Lung (tissue), 12 donors: ENCODE measurements around the gene SFN. TPM values are rescaled to one million over a fixed set of nuclear protein-coding genes. Genes with fewer than 3 reads are reported as not detected.

ENCODE experiments used
- ATAC-seq: fragments of 200-7000 bp; cut with Tn5 transposase; one replicate; pipeline ENCODE4 v1.9.1; 2020; ENCODE audit warnings: moderate number of reproducible peaks; ENCODE audit not compliant: insufficient read depth, low FRiP score
- DNase-seq, 3 donors: peaks; one replicate each; pipeline ENCODE4 v3.0.0-alpha.2; 2013 to 2017
- H3K27ac ChIP-seq, 2 donors: one replicate each; pipeline ENCODE4 v1.5.1; 2013; ENCODE audit warnings: mild to moderate bottlenecking in 2 of 2, moderate library complexity in 2 of 2, control low read depth in 1 of 2, inconsistent platforms in 1 of 2, low read depth in 1 of 2, low read length in 1 of 2
- H3K27me3 ChIP-seq, 3 donors: one replicate each; pipeline ENCODE4 v1.5.1; 2013; ENCODE audit warnings: low read length in 2 of 3; ENCODE audit not compliant: control insufficient read depth in 3 of 3, insufficient read depth in 3 of 3
- H3K36me3 ChIP-seq, 4 donors: one replicate each; pipeline ENCODE4 v1.5.1; 2013; ENCODE audit warnings: low read length in 4 of 4, mild to moderate bottlenecking in 1 of 4, moderate library complexity in 1 of 4; ENCODE audit not compliant: control insufficient read depth in 4 of 4, insufficient read depth in 4 of 4
- H3K4me1 ChIP-seq, 5 donors: one replicate each; pipeline ENCODE4 v1.5.1; 2013; ENCODE audit warnings: low read length in 5 of 5, mild to moderate bottlenecking in 2 of 5, moderate library complexity in 1 of 5; ENCODE audit not compliant: control insufficient read depth in 5 of 5, insufficient read depth in 5 of 5
- H3K4me3 ChIP-seq: one replicate; pipeline ENCODE4 v1.5.1; 2013; ENCODE audit warnings: mild to moderate bottlenecking, control low read depth, moderate library complexity
- H3K9ac ChIP-seq, 2 donors: one replicate each; pipeline ENCODE4 v1.5.1; 2013; ENCODE audit warnings: low read length in 2 of 2, control low read depth in 1 of 2; ENCODE audit not compliant: insufficient read depth in 1 of 2
- H3K9me3 ChIP-seq, 4 donors: one replicate each; pipeline ENCODE4 v1.5.1; 2013; ENCODE audit warnings: low read length in 3 of 4, mild to moderate bottlenecking in 1 of 4, moderate library complexity in 1 of 4; ENCODE audit not compliant: control insufficient read depth in 4 of 4, insufficient read depth in 3 of 4
- WGBS, 2 donors: extraction: QIAGEN DNeasy Blood & Tissue Kit; methylation state at CpG; one replicate each; pipeline ENCODE4 v1.1.7; 2013; 5-methylcytosine and 5-hydroxymethylcytosine counted together
- polyA plus RNA-seq, 2 donors: library from polyadenylated mRNA; stranded (reverse); fragments of 200-250 nt; gene quantifications; one replicate each; pipeline ENCODE4 v1.2.1, GENCODE V29; 2013
- total RNA-seq, 2 donors: library from RNA; depleted of rRNA in 1 of 2; stranded (reverse); fragments of >200 nt in 1 of 2; gene quantifications; one replicate each; pipeline ENCODE4 v1.2.1, GENCODE V29; 2014 to 2021
- TF ChIP-seq, protein P1 (sequence below): IDR thresholded peaks from 2 replicates; pipeline ENCODE4 v1.5.1; 2012; ENCODE audit warnings: mild to moderate bottlenecking; ENCODE audit errors: control extremely low read depth, extremely low read depth
- donor health status: control.
- donor health status: control.
- donor health status: Bipolar disorder and iron deficiency.
- donor health status: healthy.
- donor health status: DM: yes; HTN: yes; CAD: no.

SFN gene
- total and polyA plus RNA-seq, 4 donors = 1.4 to 178 (median 109) TPM

GRCh38 chr1:26858891-26859640, 3.9 kb upstream of the SFN start:
- no peak overlapping the region for H3K4me3 ChIP-seq
- H3K4me1 ChIP-seq = peaks cover 0 to 2% (median 0%) of the 10 kb centered on the region in 5 donors
- 95 to 97% methylated on average over 7 of the region's 7 CpGs for WGBS, 2 donors
- peaks cover 0 to 24% (median under 1%) of the 10 kb centered on the region in 4 donors for H3K36me3 ChIP-seq
- no peaks in the 10 kb centered on the region for H3K27me3 ChIP-seq
- ATAC-seq (no peak), DNase-seq (no peak)
- H3K9me3 ChIP-seq = no peaks in the 10 kb centered on the region
- H3K9ac ChIP-seq = no peak overlapping the region
- H3K27ac ChIP-seq = no peak overlapping the region
- TF ChIP-seq, protein P1, sequence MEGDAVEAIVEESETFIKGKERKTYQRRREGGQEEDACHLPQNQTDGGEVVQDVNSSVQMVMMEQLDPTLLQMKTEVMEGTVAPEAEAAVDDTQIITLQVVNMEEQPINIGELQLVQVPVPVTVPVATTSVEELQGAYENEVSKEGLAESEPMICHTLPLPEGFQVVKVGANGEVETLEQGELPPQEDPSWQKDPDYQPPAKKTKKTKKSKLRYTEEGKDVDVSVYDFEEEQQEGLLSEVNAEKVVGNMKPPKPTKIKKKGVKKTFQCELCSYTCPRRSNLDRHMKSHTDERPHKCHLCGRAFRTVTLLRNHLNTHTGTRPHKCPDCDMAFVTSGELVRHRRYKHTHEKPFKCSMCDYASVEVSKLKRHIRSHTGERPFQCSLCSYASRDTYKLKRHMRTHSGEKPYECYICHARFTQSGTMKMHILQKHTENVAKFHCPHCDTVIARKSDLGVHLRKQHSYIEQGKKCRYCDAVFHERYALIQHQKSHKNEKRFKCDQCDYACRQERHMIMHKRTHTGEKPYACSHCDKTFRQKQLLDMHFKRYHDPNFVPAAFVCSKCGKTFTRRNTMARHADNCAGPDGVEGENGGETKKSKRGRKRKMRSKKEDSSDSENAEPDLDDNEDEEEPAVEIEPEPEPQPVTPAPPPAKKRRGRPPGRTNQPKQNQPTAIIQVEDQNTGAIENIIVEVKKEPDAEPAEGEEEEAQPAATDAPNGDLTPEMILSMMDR = no peak

DNA sequence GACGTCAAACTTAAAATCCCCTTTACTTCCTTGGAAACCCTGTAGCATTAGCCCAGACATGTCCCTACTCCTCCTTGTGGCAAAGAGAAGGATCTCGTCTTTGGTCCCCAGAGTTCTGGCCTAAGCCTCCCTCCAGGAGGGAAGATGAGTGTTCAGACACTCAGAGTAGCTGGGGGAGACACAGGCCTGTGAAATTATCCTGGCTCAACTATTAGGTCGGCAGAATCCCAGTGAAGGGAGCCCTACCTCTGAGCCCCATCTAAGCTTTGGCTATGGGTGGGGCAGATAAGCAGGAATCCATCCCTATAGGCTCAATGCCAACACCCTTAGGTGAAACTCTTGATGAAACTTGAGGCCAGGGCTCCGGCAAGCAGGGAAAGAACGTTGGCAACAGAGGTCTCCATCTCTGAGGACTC, 1.7 kb upstream of the SFN start:
- H3K4me3 ChIP-seq = no peak overlapping the region
- no peak overlapping the region for H3K9ac ChIP-seq
- no peak for DNase-seq
- H3K27me3 ChIP-seq = no peaks in the 10 kb centered on the region
- 65 to 77% methylated on average over 5 of the region's 5 CpGs for WGBS, 2 donors
- H3K36me3 ChIP-seq = peaks cover 0 to 5% (median 0%) of the 10 kb centered on the region in 4 donors
- no peaks in the 10 kb centered on the region for H3K9me3 ChIP-seq
- TF ChIP-seq, protein P1 = no peak
- peak overlapping the region in 1 of 2 donors; percentile 23 for H3K27ac ChIP-seq
- ATAC-seq = no peak
- peaks cover 0 to 12% (median 0%) of the 10 kb centered on the region in 5 donors for H3K4me1 ChIP-seq

DNA sequence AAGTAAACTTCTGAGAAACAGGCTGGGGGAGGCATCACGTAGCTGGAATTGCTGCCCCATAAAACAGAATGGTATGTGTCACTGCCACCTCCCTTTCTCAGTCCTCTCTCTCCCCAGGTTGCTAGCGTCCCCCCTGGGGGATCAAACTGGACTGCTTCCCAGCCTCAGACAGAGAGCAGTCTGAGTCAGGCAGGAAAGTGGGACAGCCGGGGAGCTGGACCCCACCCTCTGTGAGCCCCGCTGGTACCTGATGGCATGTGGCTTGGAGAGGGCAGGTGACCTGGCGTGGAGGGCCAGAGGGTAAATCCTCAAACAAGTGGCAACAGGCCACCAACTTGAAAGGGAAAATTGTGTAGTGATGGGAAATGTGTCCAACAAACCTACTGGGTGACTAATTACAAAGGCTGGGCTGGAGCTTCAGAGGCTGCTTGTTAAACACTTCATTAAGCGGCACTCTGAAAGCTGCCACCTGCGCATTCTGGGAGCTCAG, 1.0 kb upstream of the SFN start:
- H3K36me3 ChIP-seq = peaks cover 0 to 1% (median 0%) of the 10 kb centered on the region in 4 donors
- TF ChIP-seq, protein P1 = no peak
- no peak overlapping the region for H3K4me3 ChIP-seq
- H3K4me1 ChIP-seq = peaks cover 0 to 12% (median 0%) of the 10 kb centered on the region in 5 donors
- WGBS, 2 donors = 68 to 85% methylated on average over 7 of the region's 7 CpGs
- DNase-seq (no peak), ATAC-seq (no peak)
- H3K9me3 ChIP-seq = no peaks in the 10 kb centered on the region
- H3K27ac ChIP-seq = peak overlapping the region in 1 of 2 donors; percentile 78
- no peak overlapping the region for H3K9ac ChIP-seq
- no peaks in the 10 kb centered on the region for H3K27me3 ChIP-seq
